DMS79 treated with DMSO at 0.1 percent for 48 hours (cell line): ENCODE measurements around the gene POU2F2.

Source experiments
- DNase-seq: peaks from one replicate; lab custom pipeline; 2025; lab: John Stamatoyannopoulos, UW

Gene POU2F2

DNA sequence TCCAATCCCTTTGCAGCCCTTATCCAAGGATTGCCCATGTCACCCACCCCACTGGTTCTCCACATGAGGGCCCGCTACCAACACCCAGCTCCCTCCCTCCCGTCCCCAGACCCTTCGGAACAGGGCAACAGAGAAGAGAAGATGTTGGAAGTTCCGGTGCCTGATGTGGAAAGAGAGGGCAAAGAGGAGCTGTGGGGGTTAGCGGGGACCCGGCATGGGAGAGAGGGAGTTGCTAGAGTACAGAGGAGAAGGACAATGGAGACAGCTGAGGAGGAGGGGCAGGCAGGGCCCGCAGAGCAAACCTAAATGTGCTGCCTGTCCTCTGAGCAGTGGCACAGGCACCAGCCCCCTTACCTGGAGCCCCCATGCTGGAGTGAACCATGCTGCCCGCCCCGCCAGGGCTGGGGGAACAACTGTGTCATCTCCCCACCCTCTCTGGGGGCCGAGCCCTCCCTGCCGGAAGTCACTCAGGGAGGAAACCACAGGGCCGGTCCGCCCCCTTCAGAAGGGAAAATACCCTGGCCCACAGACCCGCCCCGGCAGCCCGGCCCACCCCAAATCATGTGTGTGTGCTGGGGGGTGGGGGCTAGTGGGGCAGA is at the start of gene POU2F2:
Gene POU2F2 (minus strand): TSS at position 417 of the 599 bp plus-strand sequence. CDS start 35 bp downstream, at position 382.
- DNase-seq, result no peak

DNA sequence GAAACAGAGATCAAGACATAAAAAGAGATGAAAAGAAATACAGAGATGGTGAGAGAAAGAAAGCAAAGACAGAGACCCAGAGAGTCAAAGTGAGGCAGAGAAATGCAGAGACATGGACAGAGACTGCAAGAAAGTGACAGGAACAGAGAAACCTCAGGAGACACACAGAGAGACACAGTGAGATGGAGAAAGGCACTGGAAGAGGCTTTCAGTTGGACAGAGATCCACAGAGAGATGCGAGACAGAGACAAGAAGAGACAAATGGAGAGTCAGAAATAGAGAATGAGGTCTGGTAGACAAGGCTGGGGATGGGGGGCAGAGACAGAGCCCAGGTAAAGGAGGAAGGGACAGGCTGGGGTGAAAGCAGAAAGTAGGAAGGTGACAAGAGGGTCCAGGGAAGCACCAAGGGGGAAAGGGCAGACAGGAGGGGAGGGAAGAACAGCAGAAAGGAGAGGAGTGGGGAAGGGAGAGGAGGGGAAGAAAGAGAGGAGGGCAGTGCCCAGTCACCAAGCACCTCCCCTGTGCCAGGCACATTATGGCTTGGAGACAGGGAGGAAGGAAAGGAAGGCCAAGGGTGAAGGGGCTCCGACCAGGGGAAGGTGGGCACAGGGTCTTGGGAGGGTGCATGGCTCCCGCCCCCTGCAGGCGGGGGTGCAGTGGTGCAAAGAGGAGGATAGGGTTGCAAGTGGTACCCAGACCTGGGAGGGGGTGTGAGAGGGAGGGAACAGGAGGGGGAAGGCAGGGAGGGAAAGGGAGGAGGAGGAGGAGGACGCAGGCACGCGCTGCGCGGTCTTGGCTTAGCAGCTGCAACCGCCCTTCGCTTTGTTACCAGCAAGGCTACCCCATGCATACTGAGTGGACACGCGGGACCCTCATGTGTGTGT is 46.8 kb upstream of the POU2F2 start:
- no peak for DNase-seq

DNA sequence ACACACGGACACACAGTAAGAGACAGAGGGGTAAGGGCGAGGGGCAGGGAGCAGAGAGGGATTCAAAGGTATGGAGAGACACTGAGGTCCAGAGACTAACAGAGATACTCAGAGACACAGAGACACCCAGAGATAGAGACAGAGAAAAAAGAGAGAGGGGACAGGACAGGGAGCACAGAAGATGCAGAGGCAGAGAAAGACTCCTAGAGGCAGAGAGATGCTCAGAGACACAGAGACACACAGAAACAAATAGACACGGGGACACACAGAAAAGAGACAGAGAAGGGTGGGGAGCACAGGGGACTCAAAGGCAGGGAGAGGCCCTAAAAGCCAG is 45.4 kb upstream of the POU2F2 start:
- no peak for DNase-seq

DNA sequence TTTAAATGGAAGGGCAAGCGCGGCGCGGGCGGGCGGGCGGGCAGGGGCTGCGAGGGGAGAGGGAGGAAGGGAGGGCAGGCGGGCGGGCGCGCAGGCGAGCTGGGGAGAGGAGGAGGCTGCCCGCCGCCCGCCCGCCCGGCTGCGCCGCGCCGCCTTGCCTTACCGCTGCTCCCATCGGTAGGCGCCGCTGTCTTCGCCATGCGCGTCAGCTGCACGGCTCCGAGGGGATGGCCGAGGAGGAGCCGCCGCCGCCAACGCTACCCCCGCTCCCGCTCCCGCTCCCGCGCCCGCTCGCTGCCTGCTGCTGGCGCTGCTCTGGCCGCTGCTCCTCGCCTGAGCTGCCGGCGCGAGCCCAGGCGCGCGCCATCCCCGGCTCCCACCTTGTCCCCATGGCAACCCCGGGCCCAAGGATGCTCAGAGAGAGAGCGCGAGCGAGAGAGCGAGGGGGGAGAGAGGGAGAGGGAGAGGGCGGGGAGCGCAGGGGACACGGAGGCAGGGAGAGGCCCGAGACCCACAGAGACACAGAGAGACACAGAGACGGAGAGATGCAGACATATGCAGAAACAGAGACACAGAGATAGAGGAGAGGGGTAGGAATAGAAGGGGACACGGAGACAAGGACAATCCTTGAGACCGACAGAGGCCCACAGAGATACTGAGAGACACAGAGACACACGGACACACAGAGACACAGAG is 44.9 kb upstream of the POU2F2 start:
- peak; percentile 86 for DNase-seq

DNA sequence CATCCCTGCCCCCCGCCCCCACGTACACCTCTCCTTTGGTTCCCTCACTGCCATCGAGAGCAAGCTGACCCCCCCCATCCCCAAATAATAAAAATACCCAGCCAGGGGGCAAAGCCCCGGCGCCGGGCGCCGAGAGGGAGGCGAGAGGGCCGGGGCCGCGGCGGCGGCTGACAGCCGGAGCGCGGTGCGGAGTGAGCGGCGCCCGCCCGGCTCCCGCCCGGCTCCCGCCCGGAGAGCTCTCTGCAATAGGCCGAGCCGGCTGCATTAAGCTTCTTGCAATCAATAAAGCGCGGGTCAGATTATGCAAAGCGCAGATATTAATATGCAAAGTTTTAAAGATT is 44.4 kb upstream of the POU2F2 start:
- no peak for DNase-seq

DNA sequence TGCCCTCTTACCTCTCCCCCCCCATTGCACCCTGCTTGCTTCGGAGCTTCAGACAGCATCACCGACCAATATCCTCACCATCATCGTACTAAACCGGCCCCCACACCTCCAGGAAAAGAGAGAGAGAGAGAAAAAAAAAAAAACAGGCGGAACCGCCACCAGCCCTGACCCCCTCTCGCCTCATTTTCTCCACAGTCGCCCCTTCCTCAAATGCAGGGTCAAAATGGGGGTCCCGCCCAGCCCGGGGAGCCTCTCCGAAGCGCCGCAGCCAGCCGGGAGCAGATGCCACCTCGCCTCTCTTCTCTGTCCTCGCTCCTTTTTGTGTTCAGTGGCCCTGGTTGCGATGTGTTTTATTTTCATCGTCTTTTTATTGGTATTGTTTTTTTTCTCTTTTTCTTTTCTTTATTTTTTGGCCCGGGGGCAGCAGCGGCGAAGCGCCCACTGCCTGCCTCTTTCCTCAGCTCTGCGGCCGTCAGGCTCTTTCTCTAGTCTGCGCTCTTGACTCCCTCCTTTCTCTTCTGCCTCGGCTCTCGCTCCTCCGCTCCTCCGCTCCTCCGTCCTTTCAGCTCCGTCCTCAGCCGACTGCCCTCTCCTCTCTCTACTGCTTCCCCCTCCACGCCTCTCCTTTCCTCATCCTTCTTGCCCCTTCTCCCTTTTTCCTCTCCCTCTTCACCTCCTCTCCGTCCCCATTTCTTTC is 43.9 kb upstream of the POU2F2 start:
- DNase-seq, result peak; percentile 55

DNA sequence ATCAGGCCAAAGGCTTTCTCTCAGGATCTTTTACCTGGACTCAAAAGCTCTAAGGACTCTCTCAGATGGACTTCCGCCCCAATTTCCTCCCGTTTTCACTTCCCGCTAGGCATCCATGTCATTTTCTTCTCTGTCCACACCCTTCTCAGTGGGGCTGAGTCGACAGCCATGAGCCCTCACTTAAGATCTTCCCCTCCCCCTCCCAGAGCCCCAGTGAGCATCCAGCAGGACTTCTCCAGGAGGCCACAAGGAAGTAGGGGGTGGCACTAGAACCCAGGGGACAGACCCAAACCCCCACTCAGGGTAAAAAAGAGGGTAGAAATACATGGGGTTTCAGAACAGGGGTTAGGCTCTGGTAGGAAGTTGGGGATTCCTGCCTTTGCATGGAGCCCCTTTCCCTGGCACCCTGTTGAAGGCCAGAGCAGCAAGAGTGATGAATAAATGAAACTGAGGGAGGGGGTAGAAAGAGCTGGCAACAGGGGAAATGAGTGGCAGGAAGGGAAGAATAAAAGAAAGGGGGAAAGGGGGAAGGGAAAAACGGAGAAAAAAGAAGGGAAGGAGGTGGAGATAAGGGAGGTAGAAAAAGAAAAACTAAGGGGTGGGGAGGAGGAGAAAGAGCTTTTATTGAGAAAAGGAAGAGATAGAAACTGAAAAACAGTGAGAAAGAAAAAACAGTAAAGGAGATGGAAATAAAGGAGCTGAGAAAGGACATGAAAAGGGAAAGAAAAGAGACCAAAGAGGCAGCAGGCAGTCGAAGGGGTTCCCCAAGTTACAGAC is 42.9 kb upstream of the POU2F2 start:
- DNase-seq, result no peak

DNA sequence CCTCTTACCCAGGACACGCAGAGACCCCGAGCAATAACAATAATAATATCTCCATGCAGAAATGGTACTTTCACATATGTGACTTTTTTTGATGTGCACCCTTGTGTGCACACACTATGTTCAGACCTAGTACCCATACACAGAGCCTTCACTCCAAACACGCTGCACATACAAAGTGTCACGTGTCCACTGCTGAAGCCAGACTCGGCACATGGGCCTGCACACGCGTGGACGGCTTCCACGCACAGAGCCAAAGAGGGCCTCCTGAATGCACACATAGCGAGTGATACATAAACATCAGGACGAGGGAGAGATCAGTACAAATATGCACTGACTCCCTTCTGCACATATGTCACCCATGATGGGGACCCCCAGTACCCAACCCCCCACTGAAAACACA is 41.9 kb upstream of the POU2F2 start:
- DNase-seq, result no peak

DNA sequence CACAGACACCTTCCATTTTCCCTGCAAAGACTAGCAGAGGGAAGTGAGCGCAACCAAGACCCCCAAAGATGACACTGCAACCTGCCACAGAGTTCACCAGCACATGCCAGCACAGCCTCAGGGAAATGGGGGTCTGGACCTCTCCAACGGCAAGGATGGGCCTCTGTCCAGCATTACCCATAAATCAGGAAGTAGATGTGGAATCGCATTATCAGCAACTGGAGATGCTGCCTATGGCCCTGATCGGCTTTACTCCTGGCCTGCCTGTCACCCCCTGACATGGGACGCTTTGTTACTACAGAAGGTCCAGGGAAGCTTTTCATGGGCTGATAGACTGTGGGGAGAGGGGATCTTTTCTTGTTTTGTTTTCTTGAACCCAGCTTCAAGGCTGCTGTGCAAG is 41.4 kb upstream of the POU2F2 start:
- no peak for DNase-seq

DNA sequence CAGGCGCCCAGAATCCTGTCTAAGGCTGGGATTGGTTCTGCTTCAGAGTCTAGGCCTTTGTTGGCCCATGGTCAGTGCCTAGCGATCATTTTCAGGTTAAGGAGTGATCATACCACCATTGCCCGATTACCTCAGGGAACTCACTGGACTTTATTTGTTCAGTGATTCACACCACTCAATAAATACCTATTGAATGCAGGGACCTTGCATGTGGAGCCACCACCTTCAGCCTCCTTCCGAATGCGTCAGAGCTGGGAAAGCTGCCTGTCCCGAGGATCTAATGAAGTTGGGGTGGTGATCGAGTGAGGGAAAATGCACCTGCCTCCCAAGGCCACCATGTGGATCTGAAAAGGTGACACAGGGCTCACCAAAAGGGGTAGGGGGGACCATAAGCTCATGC is 40.0 kb upstream of the POU2F2 start:
- DNase-seq, result no peak

DNA sequence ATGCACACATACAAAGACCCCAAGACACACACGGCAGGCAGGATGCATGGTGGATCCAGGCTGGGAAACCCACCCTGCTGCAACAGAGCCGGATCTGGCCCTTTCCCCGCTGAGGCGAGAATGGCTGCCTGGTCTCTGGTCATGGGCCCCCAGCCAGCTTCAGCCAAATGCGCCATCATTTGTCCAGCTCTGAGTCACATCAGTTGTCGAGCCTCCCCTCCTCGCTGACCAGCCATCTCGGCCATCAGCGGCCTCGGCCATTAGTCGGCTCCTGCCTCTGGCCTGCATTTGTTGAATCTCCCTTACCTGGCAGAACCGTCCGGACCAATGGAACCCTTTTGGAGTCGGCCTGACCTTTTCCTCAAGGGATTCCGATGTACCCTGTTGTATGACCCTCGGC is 38.5 kb upstream of the POU2F2 start:
- DNase-seq, result no peak

DNA sequence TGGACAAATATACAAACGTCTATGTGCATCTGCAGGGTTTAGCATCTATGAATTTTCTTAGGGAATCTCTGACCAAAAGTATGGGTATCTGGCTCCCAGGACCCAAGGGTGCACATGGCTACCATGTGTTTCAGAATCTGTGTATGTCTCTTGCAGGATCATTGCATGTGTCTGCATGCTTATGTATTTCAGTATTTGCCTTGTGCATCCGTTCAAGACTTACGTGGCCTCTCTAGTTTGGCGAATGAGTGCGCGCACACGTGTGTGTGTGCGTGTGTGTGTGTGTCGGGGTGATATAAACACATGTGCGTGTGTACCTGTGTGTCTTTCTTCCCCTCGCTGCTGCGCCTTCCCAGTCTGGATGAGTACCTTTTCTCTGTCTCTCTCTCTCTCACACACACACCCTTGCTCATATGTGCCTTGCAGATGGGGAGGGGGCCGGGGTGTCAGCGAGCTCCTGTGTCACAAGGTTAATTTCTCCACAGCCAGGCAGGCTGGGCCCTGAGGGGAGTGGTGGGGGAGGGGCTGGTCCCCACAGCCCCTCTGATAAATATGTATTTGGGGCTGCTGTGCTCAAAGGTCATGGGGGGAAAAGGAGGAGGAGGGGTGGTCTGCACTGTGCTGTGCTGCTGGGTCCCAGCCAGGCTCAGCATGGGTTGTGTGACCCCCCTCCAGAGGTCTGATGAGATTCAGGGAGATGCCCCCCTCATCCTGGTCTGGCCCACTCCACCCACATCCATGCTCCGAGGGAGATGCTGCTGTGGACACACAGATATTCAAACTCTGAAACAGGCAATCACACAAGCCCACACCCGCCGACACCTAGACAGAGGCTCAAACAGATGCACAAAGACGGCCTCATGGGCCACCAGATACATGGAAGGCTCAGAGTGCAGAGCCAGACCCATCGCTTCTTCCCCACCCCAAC is 37.5 kb upstream of the POU2F2 start:
- no peak for DNase-seq

DNA sequence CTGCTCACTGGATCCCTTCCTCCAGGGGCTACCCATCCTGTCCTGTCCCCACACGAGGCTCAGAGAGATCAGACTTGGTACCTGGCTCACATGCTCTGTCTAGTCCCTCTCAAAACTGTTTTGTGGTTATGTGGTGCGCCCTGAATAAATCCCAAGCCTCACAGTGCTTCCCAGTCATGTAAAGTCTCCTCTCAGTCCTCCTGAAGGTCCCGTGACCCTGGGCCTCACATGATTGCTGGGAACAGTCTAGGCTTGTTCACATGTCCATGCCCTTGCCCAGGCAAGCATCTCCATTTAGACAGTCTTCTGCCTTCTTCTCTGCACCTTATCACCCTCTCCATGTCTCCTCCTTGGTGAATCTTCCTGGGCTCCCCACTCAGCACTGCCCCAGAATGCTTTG is 36.0 kb upstream of the POU2F2 start:
- DNase-seq, result no peak

DNA sequence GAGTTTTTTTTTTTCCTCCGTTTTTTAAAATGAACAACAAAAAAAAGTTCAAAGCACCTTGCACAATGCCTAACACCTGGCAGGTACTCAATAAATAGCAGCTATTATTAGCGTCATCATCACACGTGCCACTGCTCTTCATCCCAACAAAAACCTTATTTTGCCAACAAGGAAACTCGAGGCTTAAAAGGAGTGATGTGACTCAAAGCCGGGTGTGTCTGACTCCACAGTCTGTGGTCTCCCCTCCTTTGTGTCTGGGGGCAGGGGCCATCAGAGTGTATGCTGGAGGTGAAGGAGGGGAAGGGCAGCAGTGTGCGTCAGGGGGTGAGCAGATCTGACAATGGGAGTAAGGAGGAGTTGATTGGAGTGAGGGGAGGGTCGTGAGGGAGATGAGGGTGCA is 34.1 kb upstream of the POU2F2 start:
- no peak for DNase-seq

DNA sequence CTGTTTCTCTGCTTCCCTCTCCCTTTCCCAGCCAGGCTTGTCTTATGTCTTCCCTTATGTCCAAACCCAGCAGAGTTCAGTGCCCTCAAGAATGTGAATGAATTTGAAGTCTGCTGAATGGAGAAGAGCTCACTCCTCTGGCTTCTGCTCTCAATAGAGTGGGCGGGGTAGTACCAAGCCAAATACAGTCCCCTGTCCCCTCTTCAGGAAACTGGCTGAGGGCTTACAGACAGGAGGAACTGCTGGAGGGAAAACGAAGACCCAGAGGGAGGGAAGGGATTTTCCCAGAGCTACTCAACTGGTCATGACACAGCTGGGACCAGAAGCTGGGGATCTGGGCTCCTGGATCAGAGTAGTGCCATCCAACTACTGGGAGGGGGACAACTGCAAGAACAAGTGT is 32.9 kb upstream of the POU2F2 start:
- DNase-seq, result no peak

DNA sequence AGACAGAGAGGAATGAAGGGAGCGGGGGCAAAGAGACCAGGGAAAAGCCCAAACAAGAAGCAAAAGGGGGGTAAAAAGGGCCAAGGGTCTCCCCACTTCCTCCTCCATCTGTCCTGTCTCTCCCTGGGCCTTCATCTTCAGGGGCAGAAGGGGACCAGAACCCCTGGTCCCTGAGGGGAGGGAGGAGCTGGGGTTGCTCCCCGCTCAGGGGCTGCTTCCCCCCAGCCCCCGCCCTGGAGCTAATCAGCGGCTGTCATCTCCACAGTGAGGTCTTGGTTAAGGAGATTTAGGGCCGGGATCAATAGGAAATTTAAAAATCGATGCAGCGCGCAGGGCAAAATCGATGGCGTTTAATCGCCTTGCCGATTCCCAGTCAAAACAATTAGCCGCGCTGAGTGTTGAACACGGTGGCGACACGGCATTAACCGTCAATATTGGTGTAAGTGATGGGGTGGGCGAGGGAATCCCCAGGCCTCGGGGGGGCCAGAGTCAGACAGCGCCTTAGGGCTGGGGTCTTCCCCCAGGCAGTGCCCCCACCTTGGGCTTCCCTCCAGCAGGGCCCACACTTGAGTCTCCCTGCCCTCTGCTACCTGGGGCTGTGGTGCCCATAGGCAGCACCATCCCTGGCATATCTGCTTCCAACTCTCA is 29.5 kb upstream of the POU2F2 start:
- no peak for DNase-seq

DNA sequence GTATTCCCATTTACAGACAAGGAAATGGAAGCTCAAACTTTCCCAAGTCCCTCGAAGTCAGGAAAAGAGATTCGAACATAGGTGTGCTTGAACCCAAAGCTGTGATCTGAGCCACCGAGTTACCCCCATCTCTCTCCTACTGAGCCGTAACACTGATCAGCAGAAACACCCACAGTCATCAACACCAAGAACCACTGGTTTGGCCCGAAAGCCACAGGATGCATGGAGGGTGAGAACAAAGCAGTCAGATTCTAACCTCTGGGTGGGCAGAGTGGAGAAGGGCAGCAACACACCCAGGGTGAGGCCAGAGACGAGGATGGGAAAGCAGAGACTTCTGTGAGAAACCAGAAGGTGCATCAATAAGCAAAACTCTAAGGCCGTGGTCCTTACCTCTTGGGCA is 27.7 kb upstream of the POU2F2 start:
- no peak for DNase-seq

DNA sequence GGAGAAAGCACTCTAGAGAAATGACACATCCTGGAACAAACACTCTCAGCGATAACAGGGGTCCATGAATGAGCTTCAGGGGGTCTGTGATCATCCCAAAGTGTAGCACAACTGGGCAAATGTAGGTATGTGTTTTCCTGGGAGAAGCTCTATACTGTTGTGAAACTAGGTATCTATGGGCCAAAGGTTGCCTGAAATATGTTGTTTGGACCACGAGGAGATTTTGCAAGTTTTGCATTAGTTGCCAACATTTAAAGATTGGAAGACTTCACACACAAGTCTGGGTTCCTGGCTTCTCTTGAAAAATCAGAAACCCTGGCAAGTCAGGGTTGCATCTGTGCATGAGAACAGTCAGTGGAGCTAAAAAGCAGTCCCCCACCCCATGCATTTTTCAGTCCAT is 26.7 kb upstream of the POU2F2 start:
- DNase-seq, result no peak

DNA sequence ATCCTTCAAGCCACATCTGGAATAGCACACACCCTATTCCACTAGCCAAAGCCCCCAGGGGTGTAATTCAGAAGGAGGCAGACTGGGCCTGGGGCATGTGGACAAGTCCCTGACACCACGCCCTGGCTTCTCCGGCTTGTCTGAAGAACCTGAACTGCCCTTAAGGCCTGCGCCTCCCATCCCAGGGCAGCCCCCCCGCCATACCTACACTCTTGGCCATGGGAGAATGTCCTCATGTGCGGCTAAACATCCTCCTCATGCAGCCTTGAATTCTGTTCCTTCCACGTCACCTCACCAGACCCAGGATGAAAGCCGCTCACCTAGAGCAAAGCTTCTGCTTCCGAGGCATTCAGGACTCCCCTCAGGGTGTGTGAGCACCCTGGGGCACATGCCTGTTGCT is 24.3 kb upstream of the POU2F2 start:
- DNase-seq, result no peak

DNA sequence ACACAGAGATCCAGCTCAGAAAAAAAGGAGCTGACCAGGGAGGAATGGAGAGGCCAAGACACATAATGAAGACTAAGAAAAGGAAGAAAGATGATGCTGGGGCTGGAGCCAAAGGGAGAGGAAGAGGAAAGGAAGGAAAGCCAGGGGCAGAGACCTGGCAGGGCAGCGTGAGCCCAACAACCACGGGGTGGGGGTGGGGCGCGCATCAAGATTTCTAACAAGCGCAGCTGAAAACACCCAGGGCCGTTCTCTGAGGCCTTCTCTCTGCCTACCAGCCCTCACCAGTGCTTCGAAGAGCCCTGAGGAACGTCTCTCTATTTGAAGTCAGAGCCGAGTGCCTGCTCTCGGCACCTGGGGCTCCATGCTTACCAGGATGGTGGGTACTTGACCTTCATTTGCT is 23.6 kb upstream of the POU2F2 start:
- no peak for DNase-seq
